GM23338 (cell line): ENCODE measurements around the gene PER2.

Experiments
- CREB1 ChIP-seq: fragments of 250-450 bp; sonication (Bioruptor Pico); IDR thresholded peaks from 2 replicates; pipeline ENCODE4 v1.5.0; 2020; ENCODE audit warnings: low read depth, mild to moderate bottlenecking, moderate library complexity
- CTCF ChIP-seq, 2 experiments: fragments of 200-600 bp in 1 of 2; sonication (generic) in 1 of 2; conservative IDR thresholded peaks; 2 replicates each; pipeline versions ENCODE4 v1.5.1 to v1.6.1; 2016 to 2017; ENCODE audit warnings: antibody characterized with exemption in 2 of 2, low read depth in 2 of 2, mild to moderate bottlenecking in 2 of 2, moderate library complexity in 1 of 2
- EZH2 ChIP-seq: fragments of 200-600 bp; sonication (generic); IDR thresholded peaks from one replicate; pipeline ENCODE4 v1.8.0; 2017; ENCODE audit warnings: antibody characterized with exemption, mild to moderate bottlenecking, low read depth; ENCODE audit not compliant: unreplicated experiment
- EZH2phosphoT487 ChIP-seq: fragments of 200-600 bp; sonication (generic); IDR thresholded peaks from one replicate; pipeline ENCODE4 v1.8.1; 2018; ENCODE audit warnings: antibody characterized with exemption; ENCODE audit not compliant: unreplicated experiment
- POLR2AphosphoS5 ChIP-seq: IDR thresholded peaks from 2 replicates; pipeline ENCODE4 v1.6.1; 2016; ENCODE audit warnings: antibody characterized with exemption, low read depth
- REST ChIP-seq: IDR thresholded peaks from one replicate; pipeline ENCODE4 v1.6.1; 2018; ENCODE audit warnings: antibody characterized with exemption; ENCODE audit not compliant: unreplicated experiment

GRCh38 chr2:238225121-238225520 is 63.3 kb downstream of the PER2 start:
- TF ChIP-seq CTCF (conservative IDR thresholded peaks at IDR 0.05; ENCODE audit: low read depth in 2 of 2) (no peak), EZH2phosphoT487 (no peak), POLR2AphosphoS5 (no peak), CREB1 (CRISPR knock-in tag) (no peak), REST (no peak), EZH2 (no peak)
